Activated T-helper 17 cell treated with anti-CD3 and anti-CD28 coated beads, Interleukin-2, amount 50 U/mL, for 72 hours (primary cell): Measurements from ENCODE around the gene ETV3. TPM values are rescaled to one million over a fixed set of nuclear protein-coding genes. Genes with fewer than 3 reads are reported as not detected.

Source experiments
- ATAC-seq: fragments of 150-1000 bp; cut with Tn5 transposase; replicated peaks from 2 replicates; pipeline ENCODE4 v1.10.0; 2021; ENCODE audit warnings: mild to moderate bottlenecking, moderate library complexity
- H3K27ac Mint-ChIP-seq: one replicate; pipeline ENCODE4 v1.8.0; 2022; ENCODE audit warnings: mixed read lengths
- H3K27me3 Mint-ChIP-seq: one replicate; pipeline ENCODE4 v1.8.0; 2022; ENCODE audit warnings: mixed read lengths
- H3K36me3 Mint-ChIP-seq: one replicate; pipeline ENCODE4 v1.8.0; 2022; ENCODE audit warnings: low read depth, mild to moderate bottlenecking, mixed read lengths
- H3K4me1 Mint-ChIP-seq: one replicate; pipeline ENCODE4 v1.8.0; 2022; ENCODE audit warnings: mixed read lengths
- H3K4me3 Mint-ChIP-seq: one replicate; pipeline ENCODE4 v1.8.0; 2022; ENCODE audit warnings: mild to moderate bottlenecking, mixed read lengths
- H3K9me3 Mint-ChIP-seq: one replicate; pipeline ENCODE4 v1.8.0; 2022; ENCODE audit warnings: mixed read lengths
- total RNA-seq, 2 donors: library from RNA; stranded (reverse); gene quantifications; one replicate each; pipeline ENCODE4 v1.2.3, GENCODE V29; 2022

ETV3 gene
- total RNA-seq, 2 donors from 2014 or later: 18.4 to 39.4 TPM

GRCh38 chr1:157170677-157171515, 32.7 kb upstream of the ETV3 start:
- Mint-ChIP-seq H3K27ac (no peak overlapping the region), H3K36me3 (no peaks in the 10 kb centered on the region), H3K4me3 (no peak overlapping the region), H3K27me3 (peaks cover 10% of the 10 kb centered on the region), H3K4me1 (no peaks in the 10 kb centered on the region), H3K9me3 (no peaks in the 10 kb centered on the region)
- no peak for ATAC-seq

- H3K4me3 Mint-ChIP-seq: no peak overlapping the region
- no peak for ATAC-seq
- H3K27ac Mint-ChIP-seq: no peak overlapping the region
- H3K9me3 Mint-ChIP-seq: no peaks in the 10 kb centered on the region
- peaks cover 6% of the 10 kb centered on the region for H3K4me1 Mint-ChIP-seq
- H3K36me3 Mint-ChIP-seq: no peaks in the 10 kb centered on the region
- H3K27me3 Mint-ChIP-seq: peaks cover 12% of the 10 kb centered on the region
These were observed 29.8 kb upstream of the ETV3 start for GRCh38 chr1:157168015-157168414.

- ATAC-seq: no peak
- Mint-ChIP-seq H3K36me3 (no peaks in the 10 kb centered on the region), H3K9me3 (no peaks in the 10 kb centered on the region), H3K27me3 (peaks cover 12% of the 10 kb centered on the region), H3K27ac (no peak overlapping the region), H3K4me3 (no peak overlapping the region), H3K4me1 (peaks cover 6% of the 10 kb centered on the region)
These were observed 29.2 kb upstream of the ETV3 start for GRCh38 chr1:157167437-157167836.

- Mint-ChIP-seq H3K4me1 (peaks cover 6% of the 10 kb centered on the region), H3K36me3 (no peaks in the 10 kb centered on the region), H3K27me3 (peaks cover 10% of the 10 kb centered on the region), H3K27ac (no peak overlapping the region), H3K4me3 (no peak overlapping the region), H3K9me3 (no peaks in the 10 kb centered on the region)
- ATAC-seq: no peak
These were observed 28.4 kb upstream of the ETV3 start for GRCh38 chr1:157166590-157166989.

- Mint-ChIP-seq H3K27me3 (peaks cover 5% of the 10 kb centered on the region), H3K4me3 (peak overlapping the region; percentile 13), H3K36me3 (no peaks in the 10 kb centered on the region), H3K27ac (no peak overlapping the region), H3K9me3 (no peaks in the 10 kb centered on the region), H3K4me1 (peaks cover 6% of the 10 kb centered on the region)
- peak; percentile 62 for ATAC-seq
These were observed 25.3 kb upstream of the ETV3 start for GRCh38 chr1:157163273-157164127.

GRCh38 chr1:157162345-157162744, 24.1 kb upstream of the ETV3 start:
- peaks cover 6% of the 10 kb centered on the region for H3K4me1 Mint-ChIP-seq
- peaks cover 5% of the 10 kb centered on the region for H3K27me3 Mint-ChIP-seq
- no peak overlapping the region for H3K27ac Mint-ChIP-seq
- no peak for ATAC-seq
- H3K36me3 Mint-ChIP-seq: no peaks in the 10 kb centered on the region
- no peaks in the 10 kb centered on the region for H3K9me3 Mint-ChIP-seq
- no peak overlapping the region for H3K4me3 Mint-ChIP-seq

- no peaks in the 10 kb centered on the region for H3K9me3 Mint-ChIP-seq
- peaks cover 6% of the 10 kb centered on the region for H3K27me3 Mint-ChIP-seq
- H3K36me3 Mint-ChIP-seq: no peaks in the 10 kb centered on the region
- peaks cover 6% of the 10 kb centered on the region for H3K4me1 Mint-ChIP-seq
- H3K27ac Mint-ChIP-seq: no peak overlapping the region
- no peak for ATAC-seq
- H3K4me3 Mint-ChIP-seq: no peak overlapping the region
These were observed 23.7 kb upstream of the ETV3 start for GRCh38 chr1:157161901-157162300.

- H3K4me3 Mint-ChIP-seq: no peak overlapping the region
- peaks cover 12% of the 10 kb centered on the region for H3K27me3 Mint-ChIP-seq
- H3K36me3 Mint-ChIP-seq: no peaks in the 10 kb centered on the region
- peaks cover 14% of the 10 kb centered on the region for H3K4me1 Mint-ChIP-seq
- no peak overlapping the region for H3K27ac Mint-ChIP-seq
- no peak for ATAC-seq
- H3K9me3 Mint-ChIP-seq: no peaks in the 10 kb centered on the region
These were observed 20.8 kb upstream of the ETV3 start for GRCh38 chr1:157158967-157159366.

- no peak overlapping the region for H3K27ac Mint-ChIP-seq
- no peak overlapping the region for H3K4me3 Mint-ChIP-seq
- peaks cover 13% of the 10 kb centered on the region for H3K4me1 Mint-ChIP-seq
- ATAC-seq: no peak
- no peaks in the 10 kb centered on the region for H3K9me3 Mint-ChIP-seq
- H3K36me3 Mint-ChIP-seq: no peaks in the 10 kb centered on the region
- peaks cover 7% of the 10 kb centered on the region for H3K27me3 Mint-ChIP-seq
These were observed 19.5 kb upstream of the ETV3 start for GRCh38 chr1:157157501-157158190.

GRCh38 chr1:157156058-157156541, 17.9 kb upstream of the ETV3 start:
- Mint-ChIP-seq H3K4me3 (peak overlapping the region; percentile 38), H3K4me1 (peaks cover 18% of the 10 kb centered on the region), H3K9me3 (no peaks in the 10 kb centered on the region), H3K27me3 (peaks cover 7% of the 10 kb centered on the region), H3K27ac (peak overlapping the region; percentile 50), H3K36me3 (no peaks in the 10 kb centered on the region)
- ATAC-seq: peak; percentile 74

- H3K27ac Mint-ChIP-seq: peak overlapping the region; percentile 50
- H3K4me3 Mint-ChIP-seq: peak overlapping the region; percentile 38
- H3K9me3 Mint-ChIP-seq: no peaks in the 10 kb centered on the region
- ATAC-seq: peak; percentile 24
- peaks cover 22% of the 10 kb centered on the region for H3K4me1 Mint-ChIP-seq
- H3K36me3 Mint-ChIP-seq: no peaks in the 10 kb centered on the region
- peaks cover 7% of the 10 kb centered on the region for H3K27me3 Mint-ChIP-seq
These were observed 17.5 kb upstream of the ETV3 start for GRCh38 chr1:157155658-157156057.

- ATAC-seq: no peak
- Mint-ChIP-seq H3K36me3 (no peaks in the 10 kb centered on the region), H3K27ac (no peak overlapping the region), H3K9me3 (no peaks in the 10 kb centered on the region), H3K4me3 (peak overlapping the region; percentile 10), H3K27me3 (peaks cover 7% of the 10 kb centered on the region), H3K4me1 (peaks cover 24% of the 10 kb centered on the region)
These were observed 16.8 kb upstream of the ETV3 start for GRCh38 chr1:157154940-157155514.

GRCh38 chr1:157154291-157154690, 16.1 kb upstream of the ETV3 start:
- no peak for ATAC-seq
- H3K4me1 Mint-ChIP-seq: peaks cover 24% of the 10 kb centered on the region
- peak overlapping the region; percentile 75 for H3K27ac Mint-ChIP-seq
- H3K27me3 Mint-ChIP-seq: peaks cover 7% of the 10 kb centered on the region
- peak overlapping the region; percentile 10 for H3K4me3 Mint-ChIP-seq
- H3K36me3 Mint-ChIP-seq: no peaks in the 10 kb centered on the region
- no peaks in the 10 kb centered on the region for H3K9me3 Mint-ChIP-seq

GRCh38 chr1:157153746-157154145, 15.6 kb upstream of the ETV3 start:
- H3K27ac Mint-ChIP-seq: peak overlapping the region; percentile 75
- no peaks in the 10 kb centered on the region for H3K9me3 Mint-ChIP-seq
- H3K27me3 Mint-ChIP-seq: peaks cover 10% of the 10 kb centered on the region
- peak overlapping the region; percentile 10 for H3K4me3 Mint-ChIP-seq
- no peak for ATAC-seq
- H3K4me1 Mint-ChIP-seq: peaks cover 28% of the 10 kb centered on the region
- H3K36me3 Mint-ChIP-seq: no peaks in the 10 kb centered on the region
